HT-29 (cell line): ENCODE results near the gene INPP4B. TPM values are rescaled to one million over a fixed set of nuclear protein-coding genes. Genes with fewer than 3 reads are reported as not detected.
A peak's percentile ranks its signal among the peaks of the same experiment; 100 is the strongest.
"Not testable (repeated sequence)": the region's sequence is repeated elsewhere in the genome, so short reads cannot be mapped to it uniquely, and the experiment has no call there.

Experiments used
- DNase-seq: peaks from one replicate; pipeline ENCODE4 v3.0.0-alpha.2; 2015; ENCODE audit warnings: low spot score
- total RNA-seq: library from RNA; depleted of rRNA; stranded (reverse); fragments of >200 nt; shearing (Covaris generic); gene quantifications from 2 replicates; pipeline ENCODE4 v1.2.3, GENCODE V29; 2014

Gene INPP4B
- total RNA-seq, 1 experiment from 2014 or later = 19.1 TPM

DNA sequence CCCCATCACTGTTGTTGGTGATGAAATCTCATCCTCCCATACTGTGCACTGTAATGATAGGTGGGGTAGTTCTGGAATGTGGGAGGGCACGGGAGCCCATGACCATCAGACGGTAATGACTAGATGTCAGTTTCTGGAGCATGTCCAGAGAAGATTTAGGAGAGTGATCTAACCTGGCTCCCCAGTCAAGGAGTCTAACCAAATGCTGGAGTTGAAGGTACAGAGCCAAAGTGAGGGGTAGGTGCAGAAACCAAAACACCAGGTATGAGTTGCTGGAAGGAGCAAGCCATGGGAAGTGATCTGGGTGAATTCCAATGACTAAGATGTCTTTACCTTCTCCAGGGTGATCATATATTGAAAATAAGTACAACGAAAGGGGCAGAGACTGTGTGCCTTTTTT lies 296.9 kb downstream of the INPP4B start:
- no peak for DNase-seq

- no peak for DNase-seq
Measured at GRCh38 chr4:142548491-142548890, 297.6 kb downstream of the INPP4B start.

DNA sequence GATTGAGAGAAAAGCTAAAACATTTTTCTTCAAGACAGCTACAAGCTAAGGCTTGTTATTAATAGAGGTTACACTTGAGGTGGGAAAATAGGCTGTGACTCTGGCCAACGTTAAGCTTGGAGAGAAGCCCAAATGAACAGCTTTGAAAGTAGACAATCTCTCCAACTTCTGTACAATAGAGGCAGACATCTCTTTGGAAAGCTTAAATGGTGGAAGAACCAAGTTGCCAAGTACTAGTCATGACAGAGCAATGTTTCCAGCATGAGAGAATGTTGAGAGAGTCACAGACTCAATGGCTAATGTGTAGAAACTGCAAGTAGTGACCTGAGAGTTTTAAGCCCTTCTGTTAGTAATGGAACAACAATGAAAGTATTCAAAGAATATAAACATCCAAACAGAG lies 298.1 kb downstream of the INPP4B start:
- no peak for DNase-seq

DNA sequence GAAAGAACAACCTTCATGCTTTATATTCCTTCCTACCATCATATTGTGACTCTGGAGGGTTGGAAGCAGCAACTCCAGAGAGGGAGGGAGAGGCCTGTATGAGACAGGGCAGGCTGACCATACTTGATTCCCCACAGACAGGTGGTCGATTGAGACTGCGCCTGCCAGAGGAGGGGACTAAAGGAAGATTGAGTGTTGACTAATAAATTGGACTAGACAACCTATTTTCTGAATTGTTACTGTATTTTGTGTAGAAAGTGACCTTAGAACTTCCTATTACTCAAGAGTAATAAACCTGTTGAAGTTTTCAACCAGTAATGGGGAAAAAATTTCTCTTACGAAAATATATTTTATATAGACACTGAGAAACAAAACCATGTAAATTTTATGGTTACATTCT lies 301.5 kb downstream of the INPP4B start:
- no peak for DNase-seq

DNA sequence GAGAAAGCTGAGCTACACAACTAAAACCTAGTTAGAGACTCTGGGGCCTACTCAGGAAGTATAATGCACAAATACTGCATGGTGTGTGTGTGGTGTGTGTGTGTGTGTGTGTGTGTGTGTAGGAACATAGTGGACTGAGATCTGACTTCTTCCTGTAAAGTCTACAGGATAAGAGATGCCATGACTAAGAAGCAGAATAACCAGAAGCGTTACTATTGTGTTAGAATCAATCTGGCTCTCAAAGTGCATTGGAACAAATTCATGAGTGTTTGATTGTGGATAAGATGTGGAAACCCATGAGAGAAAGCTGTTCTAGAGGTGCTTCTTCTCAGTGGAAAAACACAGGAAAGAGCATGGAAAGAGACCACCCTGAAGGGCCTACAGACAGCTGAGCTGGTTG lies 302.1 kb downstream of the INPP4B start:
- DNase-seq = no peak

- no peak for DNase-seq
Measured at GRCh38 chr4:142540483-142540804, 305.7 kb downstream of the INPP4B start.

DNA sequence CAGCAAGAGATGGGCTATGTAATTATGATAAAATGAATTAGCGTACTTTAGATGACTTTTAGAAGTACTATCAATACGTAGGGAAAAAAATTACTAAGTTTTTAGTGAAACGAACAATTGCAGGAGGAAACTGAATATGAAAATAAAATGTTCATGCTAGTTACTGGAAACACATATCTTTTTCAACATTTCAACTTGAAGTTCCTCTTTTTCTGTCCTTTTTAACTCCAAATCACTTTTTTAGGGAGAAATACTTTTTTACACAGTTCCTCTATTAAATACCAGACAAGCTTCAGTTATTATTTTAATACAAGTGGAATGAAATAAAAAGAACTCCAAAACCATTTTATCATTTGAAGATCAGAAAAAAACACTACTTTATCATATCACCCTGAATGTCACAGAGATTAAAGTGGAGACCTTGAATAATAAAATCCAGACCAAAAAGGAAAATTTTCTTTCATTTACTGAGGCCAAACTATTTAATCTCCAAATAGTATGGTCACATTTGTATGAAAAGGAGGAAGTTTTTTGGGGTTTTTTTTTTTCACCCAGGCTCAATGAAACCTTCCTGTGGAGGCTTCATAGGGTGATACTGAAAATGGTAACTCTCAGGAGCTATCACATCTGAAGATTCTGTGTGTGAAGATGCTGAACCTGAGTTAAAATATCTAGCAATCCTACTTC lies 306.2 kb downstream of the INPP4B start:
- DNase-seq = no peak

DNA sequence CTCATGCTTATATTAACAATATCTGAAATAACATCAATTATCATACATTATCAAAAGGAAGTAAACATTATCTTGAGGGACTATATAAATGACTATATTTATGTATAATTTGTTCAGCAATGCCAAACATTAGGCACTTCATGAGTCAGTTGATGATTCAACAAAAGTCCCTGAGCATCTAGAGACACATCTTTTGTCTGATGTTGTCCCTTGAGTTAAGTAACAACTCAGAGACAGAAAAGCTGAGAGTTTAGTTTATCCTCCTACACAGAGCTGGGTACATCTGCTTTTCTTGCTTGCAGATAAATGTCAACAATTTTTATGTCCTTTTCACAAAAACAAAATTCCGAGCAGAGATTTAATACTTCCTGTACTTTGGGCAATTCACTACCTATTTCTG lies 311.1 kb downstream of the INPP4B start:
- DNase-seq = no peak

DNA sequence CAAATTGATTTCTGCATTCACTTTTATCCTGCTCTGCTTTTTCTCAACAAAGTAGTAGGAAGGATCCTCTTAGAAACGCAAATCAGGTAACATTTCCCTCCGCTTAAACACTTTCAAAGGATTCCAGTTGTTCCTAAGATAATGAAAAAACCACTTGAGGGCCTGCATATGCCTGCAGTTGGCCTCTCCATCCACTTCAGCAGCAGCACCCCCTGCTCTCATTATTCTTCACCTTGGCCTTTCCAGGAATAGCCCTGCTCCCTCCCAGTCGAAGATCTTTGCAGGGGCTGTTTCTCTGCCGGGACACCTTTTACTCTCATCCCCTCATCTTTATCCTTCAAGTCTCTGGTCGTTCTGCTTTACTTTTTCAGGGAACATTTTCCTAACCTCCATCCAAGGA lies 314.0 kb downstream of the INPP4B start:
- DNase-seq = no peak

DNA sequence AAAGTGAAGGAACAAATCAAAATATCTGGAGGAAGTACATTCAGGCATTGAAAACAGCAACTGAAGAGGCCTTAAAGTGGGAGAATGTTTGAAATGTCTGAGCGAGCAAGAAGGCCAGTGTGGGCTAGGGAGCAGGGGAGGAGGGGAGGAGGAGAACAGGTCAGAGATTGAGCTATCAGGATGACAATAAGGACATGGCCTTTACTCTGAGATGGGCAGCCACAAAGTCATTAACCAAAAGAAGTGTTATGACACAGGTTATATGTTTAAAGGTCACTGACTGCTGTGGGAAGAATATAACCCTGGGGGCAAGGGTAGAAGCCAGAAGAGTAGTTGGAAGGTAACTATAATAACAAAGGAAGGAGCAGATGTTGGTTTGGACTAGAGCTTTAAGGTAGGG lies 315.4 kb downstream of the INPP4B start:
- DNase-seq = no peak

- DNase-seq = no peak
Measured at GRCh38 chr4:142528433-142528832, 317.7 kb downstream of the INPP4B start.

DNA sequence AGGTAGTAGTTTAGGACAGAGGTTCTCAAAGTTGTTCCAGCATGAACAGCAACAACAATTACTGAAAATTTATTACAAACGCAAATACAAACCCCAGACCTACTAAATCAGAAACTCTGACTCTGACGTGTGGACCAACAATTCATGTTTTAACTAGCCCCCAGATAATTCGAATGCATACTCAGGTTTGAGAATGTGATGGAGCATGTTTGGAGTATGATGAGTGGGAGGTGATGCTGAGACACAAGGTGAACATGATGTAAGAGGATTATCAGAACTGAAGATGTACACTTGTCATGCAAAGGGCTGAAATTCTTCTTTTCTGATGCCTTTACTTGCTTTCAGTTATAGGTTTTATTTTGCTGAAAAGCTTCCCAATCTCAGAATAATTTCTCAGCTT lies 323.0 kb downstream of the INPP4B start:
- DNase-seq = no peak

DNA sequence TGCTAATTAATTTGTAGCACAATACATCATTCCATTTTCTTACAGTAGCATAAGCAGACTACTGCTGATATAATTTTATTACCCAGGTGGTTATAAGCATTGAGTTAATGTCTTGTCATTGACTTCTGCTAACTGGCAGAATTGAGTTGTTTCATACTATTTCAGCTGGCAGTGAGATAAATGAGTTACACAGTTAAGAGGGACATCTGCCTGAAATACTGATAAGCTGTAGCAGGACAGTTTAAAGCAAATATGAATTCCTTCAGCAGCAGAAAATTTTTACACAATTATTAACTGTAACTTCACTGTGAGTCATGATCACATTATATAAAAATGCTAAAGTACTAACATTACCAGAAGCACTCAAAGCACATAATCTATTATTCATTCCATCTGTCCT lies 326.8 kb downstream of the INPP4B start:
- no peak for DNase-seq

- DNase-seq = no peak
Measured at GRCh38 chr4:142516686-142517526, 329.2 kb downstream of the INPP4B start.

DNA sequence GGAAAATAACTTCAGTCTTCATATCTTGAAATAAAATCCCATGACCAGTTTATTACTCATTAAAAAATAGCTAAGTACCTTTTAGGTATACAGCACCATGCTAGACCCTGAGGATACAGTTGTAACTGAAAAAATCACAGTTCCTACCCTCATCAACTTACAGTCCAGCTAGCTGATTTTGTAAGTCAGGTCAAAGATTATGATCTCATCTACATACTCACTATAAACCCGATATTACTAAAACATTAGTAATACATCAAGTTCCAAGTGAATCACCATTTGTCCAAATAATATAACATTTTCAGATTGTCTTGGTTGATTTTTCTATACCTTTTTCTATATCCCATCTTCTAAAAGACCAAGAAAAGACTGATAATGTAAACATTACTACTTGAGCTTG lies 333.9 kb downstream of the INPP4B start:
- no peak for DNase-seq

- DNase-seq = no peak
Measured at GRCh38 chr4:142509881-142510280, 336.2 kb downstream of the INPP4B start.

DNA sequence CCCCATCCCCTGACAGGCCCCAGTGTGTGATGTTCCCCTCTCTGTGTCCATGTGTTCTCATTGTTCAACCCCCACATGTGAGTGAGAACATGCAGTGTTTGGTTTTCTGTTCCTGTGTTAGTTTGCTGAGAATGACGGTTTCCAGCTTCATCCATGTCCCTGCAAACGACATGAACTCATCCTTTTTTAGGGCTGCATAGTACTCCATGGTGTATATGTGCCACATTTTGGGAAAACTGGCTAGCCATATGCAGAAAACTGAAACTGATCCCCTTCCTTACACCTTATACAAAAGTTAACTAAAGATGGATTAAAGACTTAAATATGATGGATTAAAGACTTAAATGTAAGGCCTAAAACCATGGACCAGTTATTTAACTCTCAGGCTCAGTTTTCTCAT lies 336.7 kb downstream of the INPP4B start:
- not testable (repeated sequence) for DNase-seq

DNA sequence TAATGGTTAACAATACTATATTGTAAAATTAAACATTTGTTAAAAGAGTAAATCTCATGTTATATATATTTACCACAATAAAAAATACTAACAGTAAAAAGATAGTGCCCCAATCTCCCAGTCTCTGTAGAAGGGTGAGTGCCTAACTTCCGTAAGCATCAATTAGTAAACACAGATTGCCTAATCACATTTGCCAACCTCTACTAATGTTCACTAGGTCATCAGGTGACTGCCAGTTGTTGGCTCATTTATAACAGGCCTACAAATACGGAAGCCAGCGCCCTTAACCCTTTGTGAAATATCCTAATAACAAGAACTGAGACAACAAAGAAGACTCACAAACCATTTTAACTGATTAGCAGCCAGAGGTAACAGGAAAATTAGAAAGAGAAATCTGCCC lies 345.1 kb downstream of the INPP4B start:
- no peak for DNase-seq

DNA sequence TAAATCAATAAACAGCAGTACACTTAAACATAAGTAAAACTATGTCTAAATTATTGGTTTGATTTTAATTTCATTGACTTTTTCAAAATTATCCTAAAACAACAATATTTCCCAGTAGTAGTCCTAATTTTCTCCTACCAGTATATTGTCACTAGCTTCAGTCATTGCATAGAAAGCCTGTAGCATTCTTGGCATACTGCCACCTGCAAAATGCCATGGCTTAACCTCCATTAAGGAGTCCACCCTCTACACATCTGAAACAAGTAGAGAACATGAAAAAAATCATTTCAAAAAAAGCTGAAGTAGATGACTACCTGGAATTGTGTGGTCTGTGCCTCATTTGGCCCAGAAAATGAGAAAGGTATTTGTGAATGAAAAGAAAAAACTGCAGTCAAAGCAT lies 348.5 kb downstream of the INPP4B start:
- DNase-seq = peak; percentile 40

- DNase-seq = no peak
Measured at GRCh38 chr4:142493255-142494110, 352.6 kb downstream of the INPP4B start.

DNA sequence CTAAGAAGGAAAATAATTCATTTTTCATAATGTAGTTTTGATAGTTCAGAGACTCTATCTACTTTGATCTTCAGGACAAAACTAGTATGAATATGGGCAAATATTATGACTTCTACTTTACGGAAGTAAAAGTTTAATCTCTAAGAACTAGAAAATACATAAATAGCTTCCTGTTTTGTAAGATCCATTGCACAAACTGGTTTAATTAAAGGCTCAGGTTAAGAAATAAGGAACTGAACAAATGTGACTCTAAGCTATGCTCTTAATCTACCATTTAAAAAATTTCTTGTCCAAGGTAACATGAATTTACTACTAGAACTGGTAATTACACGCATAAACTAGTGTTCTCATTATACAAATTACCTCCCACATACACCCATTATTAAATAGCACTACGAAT lies 360.6 kb downstream of the INPP4B start:
- DNase-seq = no peak

DNA sequence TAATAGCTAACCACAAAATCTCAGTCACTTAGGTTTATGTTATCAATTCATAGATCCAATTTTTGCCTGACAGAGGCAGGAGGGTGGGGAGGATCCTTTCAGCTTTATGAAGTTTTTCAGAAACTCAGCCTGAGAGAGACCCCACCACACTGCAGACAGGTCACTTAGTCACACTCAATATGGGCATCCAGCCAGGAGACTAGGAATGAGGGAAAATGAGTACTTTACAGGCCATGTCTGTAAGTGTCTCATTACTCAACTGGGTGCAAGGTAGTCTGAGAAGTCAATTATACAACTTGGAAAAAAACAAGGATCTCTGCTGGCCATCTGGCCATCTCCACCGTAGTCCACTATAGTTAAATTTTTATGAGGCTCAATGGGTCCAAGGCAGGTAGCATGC lies 365.9 kb downstream of the INPP4B start:
- DNase-seq = no peak
